Endothelial cell of umbilical vein (primary cell): ENCODE results near the gene ATP2B2. TPM values are rescaled to one million over a fixed set of nuclear protein-coding genes. Genes with fewer than 3 reads are reported as not detected.

Experiments used
- BruUV-seq: library from RNA; stranded (reverse); fragments of 400-500 nt; replicated peaks from 2 replicates; lab custom pipeline; 2021; lab: Mats Ljungman, UMichigan
- CTCF ChIA-PET: fragments of 300-600, 350-600 bp; sonication (Branson Sonifier 250); formaldehyde crosslinking; loops from one replicate; lab custom pipeline; 2021; ENCODE audit warnings: antibody characterized with exemption, inconsistent platforms; lab: Charles Lee
- POLR2A ChIA-PET: fragments of 300-600, 350-600 bp; sonication (Branson Sonifier 250); formaldehyde crosslinking; loops from one replicate; lab custom pipeline; 2021; ENCODE audit warnings: antibody characterized with exemption, inconsistent platforms; lab: Charles Lee
- DNase-seq: peaks from one replicate; pipeline ENCODE4 v3.0.0-alpha.2; 2011; ENCODE audit warnings: low read depth, low spot score
- FAIRE-seq: peaks from 2 replicates; lab custom pipeline; 2011; peaks lifted over from hg19 to GRCh38; lab: Jason Lieb, UNC
- H2AFZ ChIP-seq: 2 replicates; pipeline ENCODE4 v1.6.0; 2012; ENCODE audit warnings: low read depth, low read length, control low read depth, inconsistent platforms
- H3K27ac ChIP-seq: 2 replicates; pipeline ENCODE4 v1.5.1; 2011; ENCODE audit warnings: low read depth, mild to moderate bottlenecking, control low read depth, low read length, moderate library complexity; ENCODE audit not compliant: insufficient read depth
- H3K27me3 ChIP-seq, 2 experiments: 2 replicates each; pipeline versions ENCODE4 v1.6.0 to v1.6.1; 2011; ENCODE audit warnings: low read length in 2 of 2, mixed read lengths in 1 of 2; ENCODE audit not compliant: control insufficient read depth in 2 of 2, insufficient read depth in 2 of 2
- H3K36me3 ChIP-seq, 2 experiments: 2 replicates in 1 of 2; 3 replicates in 1 of 2; pipeline ENCODE4 v1.5.1; 2011; ENCODE audit warnings: low read length in 2 of 2, mild to moderate bottlenecking in 1 of 2, moderate library complexity in 1 of 2; ENCODE audit not compliant: control insufficient read depth in 2 of 2, insufficient read depth in 2 of 2; ENCODE audit errors: extremely low read depth in 1 of 2
- H3K4me1 ChIP-seq: 3 replicates; pipeline ENCODE4 v1.5.1; 2011; ENCODE audit warnings: mild to moderate bottlenecking, low read length; ENCODE audit not compliant: control insufficient read depth, insufficient read depth; ENCODE audit errors: extremely low read depth
- H3K4me2 ChIP-seq: 2 replicates; pipeline ENCODE4 v1.6.1; 2011; ENCODE audit warnings: low read length, control low read depth, mixed read lengths; ENCODE audit not compliant: insufficient read depth
- H3K4me3 ChIP-seq, 3 experiments: fragments of 200-600 bp in 1 of 3; sonication (generic), shearing (Covaris generic) in 1 of 3; replicated peaks in 1 of 3; 2 replicates each; pipeline ENCODE4 v1.5.1; 2011 to 2016; ENCODE audit warnings: control low read depth in 3 of 3, low read length in 3 of 3, mild to moderate bottlenecking in 2 of 3, inconsistent platforms in 1 of 3, low read depth in 1 of 3, moderate library complexity in 1 of 3; ENCODE audit not compliant: insufficient read depth in 1 of 3
- H3K79me2 ChIP-seq: 2 replicates; pipeline ENCODE4 v1.6.0; 2012; ENCODE audit warnings: low read length, inconsistent platforms; ENCODE audit not compliant: control insufficient read depth, insufficient read depth
- H3K9ac ChIP-seq: replicated peaks from 2 replicates; pipeline ENCODE3; 2011; ENCODE audit warnings: low read length, control low read depth; ENCODE audit not compliant: insufficient read depth; ENCODE audit errors: extremely low read depth
- H3K9me1 ChIP-seq: replicated peaks from 3 replicates; pipeline ENCODE4 v1.6.0; 2011; ENCODE audit warnings: mild to moderate bottlenecking, low read length; ENCODE audit not compliant: control insufficient read depth, insufficient read depth; ENCODE audit errors: extremely low read depth
- H3K9me3 ChIP-seq: replicated peaks from 2 replicates; pipeline ENCODE4 v1.5.1; 2012; ENCODE audit warnings: low read length, inconsistent platforms; ENCODE audit not compliant: control insufficient read depth, insufficient read depth
- H4K20me1 ChIP-seq: replicated peaks from 2 replicates; pipeline ENCODE3; 2011; ENCODE audit warnings: mild to moderate bottlenecking, low read length; ENCODE audit not compliant: control insufficient read depth, insufficient read depth; ENCODE audit errors: extremely low read depth
- CTCF ChIP-seq, 2 donors: IDR thresholded peaks; 1 replicate in 1 of 2; 2 replicates in 1 of 2; pipeline ENCODE4 v1.5.1; 2011; ENCODE audit warnings: low read length in 2 of 2, mild to moderate bottlenecking in 2 of 2, moderate library complexity in 2 of 2, control low read depth in 1 of 2, inconsistent platforms in 1 of 2, low read depth in 1 of 2; ENCODE audit not compliant: insufficient read depth in 1 of 2; ENCODE audit errors: extremely low read depth in 1 of 2
- FOS ChIP-seq: IDR thresholded peaks from 2 replicates; pipeline ENCODE4 v1.6.1; 2011; ENCODE audit warnings: mild to moderate bottlenecking, low read length, moderate library complexity, borderline replicate concordance; ENCODE audit not compliant: insufficient read depth
- GATA2 ChIP-seq: IDR thresholded peaks from 2 replicates; pipeline ENCODE4 v1.7.0; 2011; ENCODE audit warnings: low read depth, mild to moderate bottlenecking, moderate library complexity, mixed read lengths, low read length; ENCODE audit not compliant: insufficient read length, insufficient read depth
- JUN ChIP-seq: IDR thresholded peaks from 2 replicates; pipeline ENCODE4 v1.6.1; 2011; ENCODE audit warnings: borderline replicate concordance, low read depth; ENCODE audit not compliant: insufficient read length, insufficient read depth
- MAX ChIP-seq: IDR thresholded peaks from 2 replicates; pipeline ENCODE4 v1.6.1; 2011; ENCODE audit not compliant: insufficient read depth, insufficient read length
- MYC ChIP-seq: IDR thresholded peaks from one replicate; pipeline ENCODE4 v1.6.1; 2011; ENCODE audit warnings: mild to moderate bottlenecking, low read depth, low read length
- POLR2AphosphoS5 ChIP-seq: IDR thresholded peaks from 2 replicates; pipeline ENCODE4 v1.6.1; 2012; ENCODE audit warnings: low read depth, mild to moderate bottlenecking, control low read depth, low read length, moderate library complexity; ENCODE audit not compliant: insufficient read depth
- dilution Hi-C: fragments of 300-500 bp; cut with MboI; formaldehyde crosslinking; loops from one replicate; pipeline ENCODE4 v1.15.0; 2019; ENCODE audit warnings: low sequenced_read_pairs; ENCODE audit not compliant: extremely low pct_ligation_motif_present
- intact Hi-C: fragments of 100-400 bp; cut with micrococcal nuclease; formaldehyde crosslinking; loops from one replicate; pipeline ENCODE4 v1.10.0; 2022
- polyA plus RNA-seq, 4 experiments: library from polyadenylated mRNA; depleted of rRNA in 3 of 4; stranded (reverse) in 3 of 4; unstranded in 1 of 4; fragments of >200 nt; gene quantifications; 2 replicates each; pipeline versions ENCODE4 v1.2.1 to v1.2.3, GENCODE V29; 2011 to 2012; ENCODE audit warnings: missing spikeins in 1 of 4
- total RNA-seq: library from RNA; stranded (reverse); gene quantifications from 2 replicates; pipeline ENCODE4 v1.2.3, GENCODE V29; 2021

The ATP2B2 gene
- total and polyA plus RNA-seq, 2 donors (not counting 3 experiments of a cell fraction or from before 2014, with no cell fraction given), result not detected

GRCh38 chr3:10405816-10406215, 99.6 kb downstream of the ATP2B2 start:
- Histone ChIP-seq H3K27me3 (no peaks in the 10 kb centered on the region), H4K20me1 (no peaks in the 10 kb centered on the region), H3K4me1 (no peaks in the 10 kb centered on the region), H3K9me3 (no peaks in the 10 kb centered on the region), H3K9ac (no peak overlapping the region), H3K4me3 (no peak overlapping the region), H3K79me2 (no peaks in the 10 kb centered on the region), H3K4me2 (no peak overlapping the region), H3K9me1 (no peaks in the 10 kb centered on the region), H3K27ac (no peak overlapping the region), H2AFZ (no peak overlapping the region), H3K36me3 (no peaks in the 10 kb centered on the region)
- ChIA-PET POLR2A (no interaction called here), CTCF (no interaction called here)
- no peak for TF ChIP-seq FOS
- TF ChIP-seq CTCF (IDR thresholded peaks at IDR 0.05; ENCODE audit: extremely low read depth in 1 of 2, insufficient read depth in 1 of 2, low read depth in 1 of 2, low read length in 2 of 2), result no peak
- TF ChIP-seq POLR2AphosphoS5, result no peak
- no peak for TF ChIP-seq JUN
- no peak for TF ChIP-seq GATA2
- TF ChIP-seq MAX, result no peak
- no peak for TF ChIP-seq MYC
- DNase-seq, result no peak
- FAIRE-seq, result no peak
- BruUV-seq, result no TSS peak
- dilution Hi-C loops (no loop called here), intact Hi-C loops (loop anchor here (2.0 kb wide), 1 partner anchor 39 kb away; no protein-coding TSS in a partner anchor)
